K562 (cell line): ENCODE data around the gene ALDOB. TPM values are rescaled to one million over a fixed set of nuclear protein-coding genes. Genes with fewer than 3 reads are reported as not detected.

Source experiments
- ARID2 ChIP-seq: fragments of 450-650 bp; IDR thresholded peaks from 2 replicates; pipeline ENCODE4 v1.6.1; 2017; ENCODE audit warnings: antibody characterized with exemption, mild to moderate bottlenecking
- ATF7 ChIP-seq: fragments of 450-650 bp; IDR thresholded peaks from 2 replicates; pipeline ENCODE4 v1.7.1; 2014; ENCODE audit warnings: mild to moderate bottlenecking, moderate library complexity
- HMG20B ChIP-seq: fragments of 250-450 bp; sonication (Bioruptor Pico); IDR thresholded peaks from 2 replicates; pipeline ENCODE4 v1.5.0; 2021; ENCODE audit warnings: mild to moderate bottlenecking
- JUND ChIP-seq, 2 experiments: IDR thresholded peaks; 2 replicates in 1 of 2; 3 replicates in 1 of 2; pipeline ENCODE4 v1.6.1; 2011; ENCODE audit warnings: borderline replicate concordance in 2 of 2, low read depth in 2 of 2, low read length in 2 of 2, improper control_type of control experiment in 1 of 2, missing biosample characterization in 1 of 2, missing genetic modification characterization in 1 of 2, missing genetic modification reagents in 1 of 2
- L3MBTL2 ChIP-seq: fragments of 450-650 bp; IDR thresholded peaks from 2 replicates; pipeline ENCODE4 v1.6.1; 2016; ENCODE audit warnings: mild to moderate bottlenecking, moderate library complexity
- POLR2H ChIP-seq: IDR thresholded peaks from 2 replicates; pipeline ENCODE4 v1.6.1; 2016; ENCODE audit warnings: missing genetic modification characterization, low read depth, mild to moderate bottlenecking, control low read depth, missing compliant biosample characterization, moderate library complexity
- RBFOX2 ChIP-seq: fragments of 200-400 bp; formaldehyde crosslinking; IDR thresholded peaks from 2 replicates; pipeline ENCODE4 v1.6.1; 2017; ENCODE audit warnings: low read depth, mild to moderate bottlenecking, low read length, moderate library complexity
- USF1 ChIP-seq: sonication (generic); formaldehyde crosslinking; IDR thresholded peaks from 2 replicates; pipeline ENCODE4 v1.9.0; 2022; ENCODE audit warnings: mild to moderate bottlenecking, missing genetic modification reagents
- ZNF134 ChIP-seq: fragments of 250-450 bp; sonication (Bioruptor Pico); conservative IDR thresholded peaks from 2 replicates; pipeline ENCODE4 v1.4.0; 2020
- ZNF444 ChIP-seq: fragments of 250-450 bp; sonication (Bioruptor Pico); IDR thresholded peaks from 2 replicates; pipeline ENCODE4 v1.4.0; 2020; ENCODE audit warnings: mild to moderate bottlenecking, moderate library complexity
- polyA plus RNA-seq, 8 experiments: library from polyadenylated mRNA; depleted of rRNA in 4 of 8; stranded (reverse) in 5 of 8; unstranded in 3 of 8; fragments of >200 nt; fragmentation: Nextera tagmentation in 2 of 8; fragmentation: Illumina TruSeq in 1 of 8; extraction: Ambion mirVana in 2 of 8; extraction: Trizol in 1 of 8; gene quantifications; 2 replicates each; pipeline versions ENCODE4 v1.2.1 to v1.2.3, GENCODE V29; 2011 to 2014; ENCODE audit warnings: inconsistent platforms in 1 of 8, missing spikeins in 1 of 8
- total RNA-seq, 7 experiments: library from RNA; depleted of rRNA in 6 of 7; stranded (reverse); fragments of >200 nt in 6 of 7; fragmentation: Illumina TruSeq in 2 of 7; extraction: Trizol in 2 of 7; gene quantifications; 2 replicates each; pipeline versions ENCODE4 v1.2.1 to v1.2.3, GENCODE V29; 2011 to 2021; ENCODE audit warnings: low replicate concordance in 1 of 7
- TF ChIP-seq, protein P1 (sequence below): fragments of 250-450 bp; sonication (Bioruptor Pico); IDR thresholded peaks from 2 replicates; pipeline ENCODE4 v1.8.0; 2021; ENCODE audit warnings: borderline replicate concordance, mild to moderate bottlenecking, moderate library complexity; ENCODE audit not compliant: poor library complexity, severe bottlenecking

ALDOB gene
- total and polyA plus RNA-seq, 9 of the 15 experiments (the other 6 are each of a cell fraction or from before 2014, with no cell fraction given), result 0.80 TPM; not detected in 8

- no peak for TF ChIP-seq USF1
- 0 out of 2 replicates have a peak, but pooled peaks have one; percentile 12 for TF ChIP-seq ATF7
- no peak for TF ChIP-seq ZNF444 (CRISPR knock-in tag)
- TF ChIP-seq ZNF134 (CRISPR knock-in tag), result no peak
- no peak for TF ChIP-seq RBFOX2
- TF ChIP-seq L3MBTL2, result peak; percentile 11; the same call in 1 of the 2 replicates
- TF ChIP-seq, protein P1, sequence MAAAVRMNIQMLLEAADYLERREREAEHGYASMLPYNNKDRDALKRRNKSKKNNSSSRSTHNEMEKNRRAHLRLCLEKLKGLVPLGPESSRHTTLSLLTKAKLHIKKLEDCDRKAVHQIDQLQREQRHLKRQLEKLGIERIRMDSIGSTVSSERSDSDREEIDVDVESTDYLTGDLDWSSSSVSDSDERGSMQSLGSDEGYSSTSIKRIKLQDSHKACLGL (CRISPR knock-in tag), result no peak
- TF ChIP-seq POLR2H, result no peak
- no peak for TF ChIP-seq ARID2
- no peak for TF ChIP-seq HMG20B (CRISPR knock-in tag)
- TF ChIP-seq JUND (IDR thresholded peaks at IDR 0.05; ENCODE audit: borderline replicate concordance, low read depth, low read length), result peak; percentile 72
- peak; percentile 74; the same call in 2 of the 3 replicates for TF ChIP-seq JUND (tag; IDR thresholded peaks at IDR 0.05; ENCODE audit: borderline replicate concordance, low read depth, low read length)
- TF ChIP-seq, all 486 proteins: peak for 29
Observed at GRCh38 chr9:101462558-101462957, 27.0 kb upstream of the ALDOB start (continued).
